Measurements from ENCODE around the gene ASIC2.

ASIC2 gene

GRCh38 chr17:33080091-33080490, 213.0 kb downstream of the ASIC2 start:
- DNase-seq (ENCODE audit: extremely low read depth in 1 of 2, low read depth in 1 of 2), result no peak

DNA sequence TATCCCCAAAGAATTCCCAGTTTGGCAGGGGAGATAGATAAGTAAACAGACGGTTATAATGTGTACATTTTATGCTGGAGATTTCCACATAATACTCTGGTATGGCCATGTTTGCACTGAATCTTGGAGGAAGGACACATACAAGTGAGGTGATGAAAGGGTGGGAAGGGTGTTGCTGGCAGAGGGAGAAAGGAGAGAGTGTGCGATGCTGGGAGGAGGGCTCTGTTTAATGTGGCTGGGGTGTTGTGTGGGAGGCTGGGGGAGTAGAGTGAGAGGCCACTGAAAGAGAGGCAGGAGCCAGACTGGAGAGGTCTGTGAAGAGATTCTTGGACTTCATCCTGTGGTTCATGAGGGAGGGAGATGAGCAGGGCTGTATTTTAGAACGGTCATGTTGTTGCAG, 213.9 kb downstream of the ASIC2 start:
- DNase-seq (ENCODE audit: extremely low read depth in 1 of 2, low read depth in 1 of 2), result no peak

DNA sequence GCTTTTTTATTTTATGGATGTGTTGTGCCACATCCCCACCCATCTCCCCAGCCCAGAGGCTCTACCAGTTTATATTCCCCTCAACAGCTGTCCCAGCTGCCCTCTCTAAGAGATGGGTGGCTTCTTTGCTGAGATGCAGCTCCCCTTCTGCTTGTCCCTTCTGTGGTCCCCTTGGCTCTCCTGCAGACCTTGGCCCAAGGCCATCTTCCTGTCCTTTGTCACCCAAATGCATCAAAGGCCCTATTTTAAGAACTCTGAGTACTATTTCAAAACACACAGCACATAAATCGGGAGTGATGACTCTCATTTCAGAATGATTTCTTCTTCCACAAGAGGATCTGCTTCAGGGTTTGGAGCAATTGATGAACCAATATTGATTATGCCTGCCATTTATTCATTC, 216.1 kb downstream of the ASIC2 start:
- no peak for DNase-seq (ENCODE audit: extremely low read depth in 1 of 2, low read depth in 1 of 2)

GRCh38 chr17:33073416-33073815, 219.7 kb downstream of the ASIC2 start:
- no peak for DNase-seq (ENCODE audit: extremely low read depth in 1 of 2, low read depth in 1 of 2)

GRCh38 chr17:33072421-33073161, 220.5 kb downstream of the ASIC2 start:
- DNase-seq (ENCODE audit: extremely low read depth in 1 of 2, low read depth in 1 of 2), result no peak

DNA sequence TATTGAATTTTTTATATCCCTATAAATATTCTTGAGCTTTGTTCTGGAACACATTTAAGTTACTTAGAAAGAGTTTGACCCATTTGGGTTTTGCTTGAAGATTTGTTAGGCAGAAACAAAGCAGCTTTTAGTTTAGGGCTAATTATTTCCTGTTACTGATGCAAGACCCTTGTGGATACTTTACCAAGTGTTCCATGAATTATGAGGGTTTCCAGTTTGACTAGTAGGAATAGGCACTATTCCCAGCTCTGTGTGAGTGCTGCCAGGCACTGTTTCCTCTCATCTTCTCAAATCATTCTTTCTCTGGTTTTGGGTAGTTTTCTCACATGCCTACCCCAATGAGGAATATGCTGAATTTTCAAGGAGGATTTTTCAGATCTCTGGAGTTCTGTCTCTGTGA, 221.4 kb downstream of the ASIC2 start:
- DNase-seq (ENCODE audit: extremely low read depth in 1 of 2, low read depth in 1 of 2), result no peak

- DNase-seq (ENCODE audit: extremely low read depth in 1 of 2, low read depth in 1 of 2), result no peak
These were observed 235.5 kb downstream of the ASIC2 start for GRCh38 chr17:33057564-33057963.

DNA sequence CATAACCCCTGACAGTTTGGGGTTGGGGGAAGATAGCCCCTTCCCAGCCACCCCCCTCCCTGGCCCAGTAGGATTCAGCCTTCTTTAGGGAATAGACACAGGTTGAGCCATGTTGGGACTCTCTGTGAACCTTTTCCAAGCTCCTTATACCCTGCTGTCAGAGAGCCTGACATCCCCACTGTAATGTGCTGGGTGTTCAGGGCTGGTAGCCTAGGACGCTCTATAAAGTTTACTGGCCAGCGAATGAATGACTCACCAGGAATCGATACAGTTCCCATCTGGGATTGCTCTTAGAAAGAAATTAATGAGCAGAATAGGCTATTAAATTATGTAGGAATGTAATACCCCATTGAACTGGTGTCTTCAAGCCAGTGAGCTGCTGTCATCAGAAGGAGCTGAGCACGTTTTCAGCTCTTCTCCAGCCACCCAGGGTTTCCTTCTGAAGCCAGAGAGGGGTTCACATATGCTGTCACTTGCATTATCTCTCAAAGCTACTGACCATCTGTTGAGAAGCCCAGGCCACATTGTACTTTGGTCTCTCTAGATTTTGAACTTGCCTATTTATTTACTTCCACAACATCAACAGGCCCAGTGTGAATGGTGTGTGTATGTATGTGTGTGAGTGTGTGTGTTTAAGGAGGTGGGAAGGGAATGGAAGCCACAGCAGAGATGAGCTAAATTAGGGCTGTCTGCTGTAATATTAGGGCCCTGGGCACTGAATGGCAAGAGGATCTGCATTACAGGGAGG, 236.5 kb downstream of the ASIC2 start:
- DNase-seq (ENCODE audit: extremely low read depth in 1 of 2, low read depth in 1 of 2), result no peak

DNA sequence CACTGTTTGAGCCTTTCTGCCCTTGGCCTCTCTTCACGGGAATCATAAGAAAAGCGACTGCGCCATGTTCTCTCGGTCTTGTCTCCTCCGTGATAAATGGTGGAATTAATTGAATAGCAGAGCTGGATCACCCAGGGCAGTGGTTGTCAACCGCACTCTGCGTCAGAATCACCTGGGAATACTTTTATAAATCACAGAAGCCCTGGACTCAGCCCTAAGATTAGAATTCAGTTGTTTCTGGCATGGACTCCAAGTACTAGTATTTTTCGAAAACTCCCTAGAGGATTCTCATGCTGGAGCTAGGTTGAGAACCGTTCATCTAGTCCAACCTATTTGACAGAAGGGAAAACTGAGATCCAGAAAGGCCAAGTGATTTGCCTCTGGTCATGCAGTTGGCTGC, 237.3 kb downstream of the ASIC2 start:
- no peak for DNase-seq (ENCODE audit: extremely low read depth in 1 of 2, low read depth in 1 of 2)

DNA sequence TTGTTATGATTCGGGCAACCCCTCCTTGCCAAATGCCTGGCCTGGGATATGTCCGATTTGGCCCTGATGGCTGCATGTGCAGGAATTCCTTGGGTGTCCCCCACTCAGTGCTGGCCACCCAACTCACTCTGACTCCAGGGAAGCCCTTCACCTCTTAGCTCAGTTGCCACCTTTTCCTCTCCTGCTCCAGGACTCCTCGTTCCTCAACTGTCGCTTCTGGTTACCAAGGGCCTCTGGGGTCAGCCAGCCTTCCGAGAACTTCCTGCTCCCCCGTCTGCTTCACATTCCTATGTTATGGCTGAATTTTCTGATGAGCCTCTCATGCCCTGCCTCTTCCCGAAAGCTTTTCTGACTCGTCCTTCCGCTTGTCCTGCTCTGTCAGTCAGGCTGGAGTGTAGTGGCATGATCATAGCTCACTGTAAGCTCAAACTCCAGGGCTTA, 237.9 kb downstream of the ASIC2 start:
- no peak for DNase-seq (ENCODE audit: extremely low read depth in 1 of 2, low read depth in 1 of 2)

GRCh38 chr17:33054412-33054811, 238.7 kb downstream of the ASIC2 start:
- DNase-seq (ENCODE audit: extremely low read depth in 1 of 2, low read depth in 1 of 2), result no peak

DNA sequence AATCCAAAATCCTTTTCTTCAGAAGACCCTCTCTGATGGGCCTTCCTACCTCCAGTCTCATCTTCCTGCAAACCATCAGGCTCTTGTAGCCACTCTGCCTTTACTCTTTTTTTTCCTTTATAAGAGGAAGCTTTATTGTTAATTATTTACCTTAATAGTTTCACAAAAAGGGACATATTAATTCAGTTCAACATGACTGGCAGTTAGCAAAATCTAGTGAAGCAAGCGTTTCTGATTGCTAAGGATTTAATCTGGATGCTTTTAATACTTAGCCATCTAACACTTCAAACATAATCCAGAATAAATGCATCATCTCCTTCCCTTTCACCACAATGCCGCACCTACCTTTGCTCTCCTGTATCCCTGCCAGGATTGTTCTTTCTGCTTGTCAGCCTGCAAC, 239.4 kb downstream of the ASIC2 start:
- no peak for DNase-seq (ENCODE audit: extremely low read depth in 1 of 2, low read depth in 1 of 2)

DNA sequence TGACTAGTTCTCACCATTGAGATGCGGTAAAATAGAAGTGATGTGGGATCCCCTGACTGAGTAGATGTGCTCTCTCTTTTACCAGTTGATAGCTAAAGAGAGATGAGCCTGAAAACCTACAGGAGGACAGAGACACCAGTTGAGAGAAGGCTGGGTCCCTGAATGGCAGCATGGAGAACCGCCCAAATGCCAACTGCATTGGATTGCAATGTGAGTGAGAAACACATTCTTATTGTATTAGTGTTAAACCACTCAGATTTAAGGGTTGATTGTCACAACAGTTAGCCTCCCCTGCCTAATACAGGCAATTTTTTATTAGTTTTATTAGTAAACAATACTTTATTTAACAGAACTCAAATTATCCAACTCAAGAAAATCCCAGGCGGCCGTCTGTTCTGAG, 240.2 kb downstream of the ASIC2 start:
- DNase-seq (ENCODE audit: extremely low read depth in 1 of 2, low read depth in 1 of 2), result no peak

GRCh38 chr17:33050611-33051140, 242.4 kb downstream of the ASIC2 start:
- DNase-seq (ENCODE audit: extremely low read depth in 1 of 2, low read depth in 1 of 2), result no peak

DNA sequence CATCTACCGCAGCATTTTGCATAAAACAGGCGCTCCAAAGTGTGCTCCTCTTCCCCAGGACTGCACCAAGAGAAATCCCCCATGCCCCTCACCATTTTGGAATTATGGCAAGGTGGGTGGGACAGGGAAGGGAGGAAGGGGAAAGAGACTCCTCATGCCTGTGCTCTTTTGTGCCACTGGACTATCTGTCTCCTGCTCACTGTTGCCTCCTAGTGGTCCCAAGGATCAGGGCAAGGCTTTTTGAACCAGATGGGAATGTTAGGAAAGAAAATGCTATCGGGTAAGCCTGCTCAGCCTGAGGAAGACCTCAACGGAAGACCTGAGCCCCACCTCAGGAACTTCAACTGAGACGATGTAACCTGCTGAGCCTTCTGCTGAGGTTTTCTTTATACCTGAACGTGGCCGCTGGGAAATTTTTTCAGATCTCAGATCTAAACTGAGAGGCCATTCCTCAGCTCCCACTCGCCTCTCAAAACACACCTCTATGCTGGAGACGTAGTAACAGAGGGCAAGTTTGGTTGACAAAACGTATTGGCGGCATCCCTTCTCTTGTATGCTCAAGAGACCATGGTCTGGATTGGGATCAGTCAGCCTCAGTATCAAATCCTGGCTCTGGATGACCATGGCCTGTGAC, 243.2 kb downstream of the ASIC2 start:
- DNase-seq (ENCODE audit: extremely low read depth in 1 of 2, low read depth in 1 of 2), result peak in 1 of 2 donors; percentile 7

GRCh38 chr17:33046361-33047255, 246.5 kb downstream of the ASIC2 start:
- DNase-seq (ENCODE audit: extremely low read depth in 1 of 2, low read depth in 1 of 2), result no peak

DNA sequence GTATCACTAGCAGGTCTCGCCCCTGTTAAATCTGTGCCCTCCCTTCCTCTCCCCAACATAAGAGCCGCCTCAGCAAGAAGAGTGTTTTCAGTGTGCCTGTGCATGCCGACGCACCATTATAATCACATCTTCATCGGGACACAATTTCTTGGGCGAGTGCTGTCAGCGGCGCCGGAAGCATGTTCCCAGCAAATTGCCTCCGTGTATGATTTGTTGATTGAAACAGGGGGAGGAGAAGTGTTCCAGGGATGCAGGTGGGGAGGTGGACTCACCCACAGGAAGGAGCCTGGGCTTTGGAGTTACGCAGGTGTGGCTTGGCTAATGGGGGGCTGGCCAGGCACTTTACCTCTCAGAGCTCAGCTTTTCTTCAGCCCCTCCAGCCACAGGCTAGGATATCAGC, 247.9 kb downstream of the ASIC2 start:
- no peak for DNase-seq (ENCODE audit: extremely low read depth in 1 of 2, low read depth in 1 of 2)

DNA sequence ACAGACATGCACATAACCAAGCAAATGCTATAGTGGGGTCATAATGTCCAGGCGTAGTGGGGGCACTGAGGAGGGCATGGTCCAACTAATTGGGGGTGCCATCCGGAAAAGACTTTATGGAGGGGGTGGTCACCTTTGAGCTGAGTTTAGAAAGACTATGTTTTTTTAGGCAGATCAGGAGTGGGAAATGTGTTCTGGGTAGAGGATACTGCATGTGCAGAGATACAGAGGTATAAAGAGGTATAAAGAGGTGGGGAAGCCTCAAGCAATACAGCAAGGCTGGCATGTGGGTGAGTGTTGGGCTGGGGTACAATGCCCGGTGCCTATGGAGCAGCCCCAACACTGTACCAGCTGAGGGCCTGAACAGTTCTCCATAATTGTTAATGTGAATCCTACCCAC, 248.3 kb downstream of the ASIC2 start:
- no peak for DNase-seq (ENCODE audit: extremely low read depth in 1 of 2, low read depth in 1 of 2)

- no peak for DNase-seq (ENCODE audit: extremely low read depth in 1 of 2, low read depth in 1 of 2)
These were observed 252.6 kb downstream of the ASIC2 start for GRCh38 chr17:33040461-33040860.

DNA sequence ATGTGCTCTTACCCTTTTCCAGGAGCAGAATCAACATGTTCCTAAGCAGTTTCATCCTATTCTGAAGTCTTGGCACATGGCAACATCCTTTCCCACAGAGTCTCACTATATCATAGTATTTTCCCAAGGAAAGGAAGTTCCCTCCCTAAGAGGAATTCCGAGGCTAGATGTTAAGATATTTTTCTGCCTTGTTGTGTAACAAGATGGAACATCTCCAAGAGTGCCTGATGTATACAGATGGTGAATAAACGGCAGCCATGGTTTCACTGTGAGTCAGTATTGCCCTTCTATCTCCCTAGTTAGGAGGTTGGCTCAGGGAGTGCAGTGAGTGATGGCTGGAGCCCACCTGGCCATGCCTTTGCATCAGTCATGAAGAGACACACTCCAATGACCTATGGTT, 253.2 kb downstream of the ASIC2 start:
- DNase-seq (ENCODE audit: extremely low read depth in 1 of 2, low read depth in 1 of 2), result no peak

- no peak for DNase-seq (ENCODE audit: extremely low read depth in 1 of 2, low read depth in 1 of 2)
These were observed 254.4 kb downstream of the ASIC2 start for GRCh38 chr17:33038740-33039139.

All from stimulated activated CD8-positive, alpha-beta memory T cell treated with anti-CD3 and anti-CD28 coated beads, Interleukin-7, amount 100 ng/mL, for 48 hours (primary cell).